ENCODE measurements around the gene CALN1. TPM values are rescaled to one million over a fixed set of nuclear protein-coding genes. Genes with fewer than 3 reads are reported as not detected.

The CALN1 gene
- total and polyA plus RNA-seq, 12 donors, result not detected

DNA sequence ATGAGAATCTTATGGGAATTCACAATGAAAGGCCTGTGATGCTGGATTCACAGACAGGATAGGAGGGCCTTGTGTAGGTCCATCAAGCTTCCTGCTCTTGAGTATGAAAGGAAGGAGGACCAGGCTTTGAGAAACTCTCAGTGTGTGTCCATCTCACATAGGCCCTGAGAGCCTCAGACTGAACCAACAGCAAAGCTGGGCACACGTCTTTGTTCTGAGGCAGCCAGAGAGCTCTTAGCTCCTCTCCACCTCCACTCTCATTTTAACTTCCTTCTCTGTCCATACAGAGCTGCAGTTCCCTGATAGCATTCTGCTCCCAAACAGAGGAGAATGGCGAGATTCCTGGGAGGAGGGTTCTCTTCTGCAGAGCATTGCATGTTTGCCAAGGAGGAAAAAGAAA lies 515.6 kb downstream of the CALN1 start:
- WGBS, 2 donors, result 55 to 66% methylated on average over 2 of the region's 2 CpGs
- intact Hi-C loops (cut with DNase I), result no loop called here
- ATAC-seq (no peak), DNase-seq (no peak)
- H3K27ac ChIP-seq, result no peak overlapping the region
- peaks cover 0 to 8% (median 0%) of the 10 kb centered on the region in 11 donors for H3K9me3 ChIP-seq
- no peak overlapping the region for H3K4me3 ChIP-seq
- TF ChIP-seq, protein P1, sequence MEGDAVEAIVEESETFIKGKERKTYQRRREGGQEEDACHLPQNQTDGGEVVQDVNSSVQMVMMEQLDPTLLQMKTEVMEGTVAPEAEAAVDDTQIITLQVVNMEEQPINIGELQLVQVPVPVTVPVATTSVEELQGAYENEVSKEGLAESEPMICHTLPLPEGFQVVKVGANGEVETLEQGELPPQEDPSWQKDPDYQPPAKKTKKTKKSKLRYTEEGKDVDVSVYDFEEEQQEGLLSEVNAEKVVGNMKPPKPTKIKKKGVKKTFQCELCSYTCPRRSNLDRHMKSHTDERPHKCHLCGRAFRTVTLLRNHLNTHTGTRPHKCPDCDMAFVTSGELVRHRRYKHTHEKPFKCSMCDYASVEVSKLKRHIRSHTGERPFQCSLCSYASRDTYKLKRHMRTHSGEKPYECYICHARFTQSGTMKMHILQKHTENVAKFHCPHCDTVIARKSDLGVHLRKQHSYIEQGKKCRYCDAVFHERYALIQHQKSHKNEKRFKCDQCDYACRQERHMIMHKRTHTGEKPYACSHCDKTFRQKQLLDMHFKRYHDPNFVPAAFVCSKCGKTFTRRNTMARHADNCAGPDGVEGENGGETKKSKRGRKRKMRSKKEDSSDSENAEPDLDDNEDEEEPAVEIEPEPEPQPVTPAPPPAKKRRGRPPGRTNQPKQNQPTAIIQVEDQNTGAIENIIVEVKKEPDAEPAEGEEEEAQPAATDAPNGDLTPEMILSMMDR (IDR thresholded peaks at IDR 0.05), result no peak
- H3K36me3 ChIP-seq, result no peaks in the 10 kb centered on the region
- peaks cover 0 to 4% (median 0%) of the 10 kb centered on the region in 7 donors for H3K27me3 ChIP-seq
- no peaks in the 10 kb centered on the region for H3K4me1 ChIP-seq

DNA sequence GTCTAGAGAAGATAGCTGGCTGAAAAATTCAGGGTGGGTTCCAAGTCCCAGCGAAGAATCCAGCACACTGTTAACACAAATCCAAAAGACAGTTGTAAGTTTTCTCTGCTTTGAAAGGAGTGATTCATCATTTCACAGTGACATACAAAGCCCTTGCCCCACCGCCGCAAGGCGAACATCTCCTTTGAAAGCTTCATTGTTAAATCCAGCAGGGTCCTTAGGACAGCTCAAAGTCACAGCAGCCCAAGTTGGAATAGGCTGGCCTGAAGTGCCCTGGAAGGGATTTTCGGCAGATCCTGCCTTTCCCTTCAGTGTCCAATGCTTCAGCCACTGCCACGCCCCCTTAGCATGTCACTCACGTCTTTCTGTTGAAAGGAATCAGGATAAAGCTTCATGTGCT lies 526.1 kb downstream of the CALN1 start:
- 43 to 52% methylated on average over 7 of the region's 7 CpGs for WGBS, 2 donors

DNA sequence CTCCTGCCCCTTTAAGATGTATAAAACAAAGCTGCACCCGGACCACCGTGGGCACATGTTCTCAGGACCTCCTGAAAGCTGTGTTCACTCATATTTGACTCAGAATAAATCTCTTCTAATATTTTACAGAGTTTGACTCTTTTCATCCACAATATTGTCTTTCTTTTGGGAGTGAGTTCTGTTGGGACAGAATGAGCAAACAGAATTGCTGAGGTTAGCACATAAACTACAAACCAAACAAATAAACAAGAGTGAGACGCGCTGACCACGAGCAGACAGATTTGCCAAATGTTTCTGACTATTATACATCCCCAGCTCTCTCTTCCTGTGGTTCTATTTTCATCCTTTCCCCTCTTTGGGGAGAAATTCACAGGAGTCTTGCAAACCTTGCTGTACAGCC lies 526.7 kb downstream of the CALN1 start:
- Histone ChIP-seq H3K4me3 (no peak overlapping the region), H3K27ac (no peak overlapping the region), H3K9me3 (peaks cover 0 to 59% (median 5%) of the 10 kb centered on the region in 11 donors), H3K4me1 (no peaks in the 10 kb centered on the region), H3K36me3 (no peaks in the 10 kb centered on the region), H3K27me3 (no peaks in the 10 kb centered on the region)
- 66 to 70% methylated on average over 5 of the region's 5 CpGs for WGBS, 2 donors
- no peak for DNase-seq
- ATAC-seq, result no peak
- TF ChIP-seq, protein P1 (IDR thresholded peaks at IDR 0.05), result no peak
- intact Hi-C loops (cut with DNase I), result no loop called here

More for the DNA sequence above, 526.1 kb downstream of the CALN1 start:
- Histone ChIP-seq H3K9me3 (peaks cover 0 to 53% (median 5%) of the 10 kb centered on the region in 11 donors), H3K4me1 (no peaks in the 10 kb centered on the region), H3K27ac (no peak overlapping the region), H3K4me3 (no peak overlapping the region), H3K27me3 (no peaks in the 10 kb centered on the region), H3K36me3 (no peaks in the 10 kb centered on the region)
- ATAC-seq (no peak), DNase-seq (no peak)
- intact Hi-C loops (cut with DNase I), result no loop called here
- TF ChIP-seq, protein P1 (IDR thresholded peaks at IDR 0.05), result no peak

DNA sequence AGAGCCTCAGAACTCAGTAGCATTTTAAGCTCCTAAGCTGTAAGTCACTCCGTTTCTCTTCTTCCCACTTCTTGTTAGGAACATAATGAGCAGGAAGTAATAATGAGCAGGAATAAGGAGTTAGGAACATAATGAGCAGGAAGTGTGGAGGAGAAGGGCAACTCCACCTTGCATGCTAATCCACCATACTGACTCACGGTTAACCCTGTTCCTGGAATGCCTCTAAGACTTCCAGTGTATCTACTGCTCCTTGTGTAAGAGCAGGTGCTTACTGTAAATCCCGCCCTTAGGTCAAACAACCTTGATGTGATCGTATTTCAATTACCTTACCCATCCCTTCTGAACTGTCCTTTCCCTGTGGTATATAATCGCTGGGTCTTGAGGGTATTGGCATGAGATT lies 528.7 kb downstream of the CALN1 start:
- Histone ChIP-seq H3K4me1 (no peaks in the 10 kb centered on the region), H3K4me3 (no peak overlapping the region), H3K9me3 (peaks cover 0 to 45% (median 8%) of the 10 kb centered on the region in 11 donors), H3K36me3 (no peaks in the 10 kb centered on the region), H3K27me3 (no peaks in the 10 kb centered on the region), H3K27ac (no peak overlapping the region)
- WGBS, 2 donors, result 83% methylated on average over 5 of the region's 5 CpGs
- intact Hi-C loops (cut with DNase I), result no loop called here
- TF ChIP-seq, protein P1 (IDR thresholded peaks at IDR 0.05), result no peak
- ATAC-seq (no peak), DNase-seq (no peak)

Measured in heart right ventricle (tissue), 16 donors.